HepG2 (cell line): ENCODE results near the gene EMC10.
"Not testable (repeated sequence)": the region's sequence is repeated elsewhere in the genome, so short reads cannot be mapped to it uniquely, and the experiment has no call there.

Source experiments
- EP300 ChIP-seq, 3 experiments: sonication (generic) in 1 of 3; formaldehyde crosslinking in 1 of 3; IDR thresholded peaks; 2 replicates each; pipeline versions ENCODE4 v1.5.1 to v1.6.1; 2011 to 2020; ENCODE audit warnings: low read depth in 2 of 3, low read length in 2 of 3, borderline replicate concordance in 1 of 3, improper control_type of control experiment in 1 of 3, mild to moderate bottlenecking in 1 of 3, missing genetic modification reagents in 1 of 3, moderate library complexity in 1 of 3
- ZFP36 ChIP-seq: fragments of 150-350 bp; IDR thresholded peaks from 2 replicates; pipeline ENCODE4 v1.6.1; 2018; ENCODE audit warnings: borderline replicate concordance, low read length, low read depth; ENCODE audit not compliant: partially characterized antibody
- ZGPAT ChIP-seq: IDR thresholded peaks from 2 replicates; pipeline ENCODE4 v1.6.1; 2016; ENCODE audit warnings: mild to moderate bottlenecking
- ZMYM3 ChIP-seq: sonication (generic); formaldehyde crosslinking; IDR thresholded peaks from 2 replicates; pipeline ENCODE4 v1.5.1; 2020; ENCODE audit warnings: mild to moderate bottlenecking, missing genetic modification reagents

- not testable (repeated sequence) for TF ChIP-seq ZFP36; ZMYM3 (CRISPR knock-in tag); EP300 (IDR thresholded peaks at IDR 0.05; ENCODE audit: low read depth in 2 of 2, low read length in 2 of 2); EP300 (CRISPR knock-in tag; IDR thresholded peaks at IDR 0.05; ENCODE audit: borderline replicate concordance); ZGPAT (CRISPR knock-in tag)
These were observed 37.2 kb upstream of the EMC10 start for GRCh38 chr19:50439130-50439529.
